NCI-H526 treated with DMSO at 0.1 percent for 48 hours (cell line): ENCODE results near the gene NIM1K.
"Not testable (repeated sequence)": the region's sequence is repeated elsewhere in the genome, so short reads cannot be mapped to it uniquely, and the experiment has no call there.

Source experiments
- DNase-seq: peaks from one replicate; lab custom pipeline; 2025; lab: John Stamatoyannopoulos, UW

NIM1K gene

DNA sequence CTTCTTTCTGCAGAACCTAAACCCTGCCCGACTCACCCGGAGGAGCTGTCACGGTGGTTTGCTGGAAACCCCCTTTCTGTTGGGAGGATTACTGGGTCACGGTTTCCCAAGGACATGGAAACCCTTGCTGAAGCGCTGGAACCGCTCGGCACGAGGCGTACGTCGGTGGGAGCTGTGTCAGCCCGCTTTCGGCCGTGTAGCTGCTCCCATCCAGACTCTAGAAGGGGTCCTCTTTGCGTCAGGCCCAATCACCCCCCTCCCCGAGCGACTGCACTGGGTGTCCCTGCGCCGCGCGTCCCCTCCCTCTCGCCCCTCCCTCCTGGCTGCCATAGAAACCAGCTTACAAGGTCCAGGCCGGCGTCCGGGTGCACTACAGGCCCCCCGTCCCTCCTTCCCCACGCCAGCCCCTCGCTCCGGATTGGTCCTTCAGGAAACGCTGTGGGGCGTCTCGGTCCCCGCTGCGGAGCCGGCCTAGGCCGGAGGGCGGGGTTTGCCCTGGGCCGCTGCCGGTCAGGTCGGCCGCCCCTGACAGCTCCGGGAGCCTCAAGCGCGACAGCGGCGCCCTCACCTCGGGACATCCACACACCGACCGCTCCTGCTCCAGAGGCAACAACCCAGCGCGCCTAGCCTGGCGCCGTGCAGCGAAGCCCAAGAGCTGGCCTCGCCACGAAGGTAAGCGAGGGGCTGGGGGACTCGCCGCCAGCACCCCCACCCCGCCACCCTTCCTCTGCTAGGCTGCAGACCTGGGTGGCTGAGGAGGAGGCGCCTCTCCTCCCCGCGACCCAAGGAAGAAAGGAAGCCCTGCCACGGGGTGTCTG lies at the start of gene NIM1K:
Gene NIM1K (plus strand): TSS at position 486 of the 818 bp plus-strand sequence. CDS start 53,551 bp downstream, outside the sequence.
- peak; percentile 65 for DNase-seq

DNA sequence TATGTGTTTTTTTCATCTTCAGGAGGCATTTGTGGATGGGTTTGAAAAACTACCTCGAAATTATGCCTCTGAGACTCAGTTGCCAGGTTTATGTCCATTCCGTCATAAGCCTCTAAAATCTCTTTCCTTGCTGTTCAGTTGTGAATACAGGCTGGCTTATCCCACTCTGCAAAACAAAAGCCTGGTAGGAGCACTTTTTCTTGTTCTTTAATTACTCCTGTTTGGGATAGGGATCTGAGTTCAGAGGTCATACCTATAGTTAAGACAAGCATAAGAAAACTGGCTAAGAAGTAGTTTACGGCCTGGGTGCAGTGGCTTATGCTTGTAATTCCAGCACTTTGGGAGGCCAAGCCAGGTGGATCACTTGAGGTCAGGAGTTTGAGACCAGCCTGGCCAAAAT lies 47.0 kb upstream of the NIM1K start:
- DNase-seq = no peak

DNA sequence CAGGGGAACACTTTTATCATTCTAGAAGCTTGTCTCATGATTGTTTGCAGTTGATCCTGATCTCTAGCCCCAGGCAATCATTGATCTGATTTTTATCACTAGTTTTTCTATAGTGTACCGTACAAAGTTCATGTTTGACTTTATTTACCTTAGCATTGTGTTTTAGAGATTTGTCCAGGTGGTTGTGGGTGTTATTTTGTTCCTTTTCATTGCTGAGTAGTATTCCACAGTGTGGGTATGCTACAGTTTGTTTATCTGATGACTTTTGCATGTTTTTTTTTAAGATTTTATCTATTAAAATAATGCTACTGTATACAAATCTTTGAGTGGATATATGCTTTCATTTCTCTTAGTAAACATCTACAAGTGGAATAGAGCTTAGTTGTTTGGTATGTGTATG lies 45.1 kb upstream of the NIM1K start:
- no peak for DNase-seq

DNA sequence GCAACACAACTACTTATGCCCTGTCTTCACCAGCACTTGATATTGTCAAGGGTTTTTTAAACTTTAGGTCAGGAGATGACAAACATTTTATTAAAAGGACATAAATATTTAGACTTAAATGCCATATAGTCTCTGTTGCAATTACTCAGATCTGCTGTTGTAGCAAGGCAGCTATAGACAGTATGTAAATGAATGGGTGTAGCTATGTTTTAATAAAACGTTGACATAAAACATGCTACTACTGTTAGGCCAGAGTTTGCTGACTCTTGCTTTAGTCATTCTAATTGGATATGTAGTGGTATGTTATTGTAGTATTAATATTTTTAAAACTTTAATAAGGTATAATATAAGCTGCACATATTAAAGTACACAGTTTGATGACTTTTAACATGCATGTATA lies 43.6 kb upstream of the NIM1K start:
- no peak for DNase-seq

DNA sequence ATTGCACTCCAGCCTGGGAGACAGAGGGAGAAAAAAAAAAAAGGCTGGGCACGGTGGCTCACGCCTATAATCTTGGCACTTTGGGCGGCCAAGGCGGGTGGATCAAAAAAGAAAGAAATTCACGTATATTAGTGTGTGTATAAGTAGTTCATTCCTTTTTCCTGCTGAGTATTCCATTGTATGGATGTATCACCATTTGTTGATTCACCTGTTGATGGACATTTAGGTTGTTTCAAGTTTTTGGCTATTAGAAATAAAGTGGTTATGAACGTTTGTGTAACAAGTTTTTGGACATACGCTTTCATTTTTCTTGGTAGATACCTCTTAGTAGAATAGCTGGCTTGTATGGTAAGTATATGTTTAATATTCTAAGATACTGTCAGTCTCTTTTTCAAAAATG lies 42.8 kb upstream of the NIM1K start:
- DNase-seq = no peak

DNA sequence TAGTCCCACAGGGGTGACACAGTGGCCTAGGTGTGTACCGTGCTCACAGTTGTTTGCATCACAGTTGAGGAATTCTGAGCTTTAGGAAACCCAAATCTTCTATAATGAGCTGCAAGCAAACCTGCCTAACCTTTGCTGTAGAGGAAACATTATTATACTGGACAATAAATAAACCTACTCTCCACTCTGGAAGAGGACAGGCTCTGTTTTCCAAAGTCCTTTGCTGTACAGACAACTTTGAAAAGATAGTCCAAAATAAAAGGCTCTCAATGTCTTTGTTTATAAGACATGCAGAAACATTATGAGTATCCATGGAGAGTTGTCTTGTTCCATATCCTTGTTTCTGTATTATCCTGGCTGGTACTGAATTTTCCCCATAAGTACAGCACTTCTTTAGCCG lies 42.0 kb upstream of the NIM1K start:
- DNase-seq = no peak

DNA sequence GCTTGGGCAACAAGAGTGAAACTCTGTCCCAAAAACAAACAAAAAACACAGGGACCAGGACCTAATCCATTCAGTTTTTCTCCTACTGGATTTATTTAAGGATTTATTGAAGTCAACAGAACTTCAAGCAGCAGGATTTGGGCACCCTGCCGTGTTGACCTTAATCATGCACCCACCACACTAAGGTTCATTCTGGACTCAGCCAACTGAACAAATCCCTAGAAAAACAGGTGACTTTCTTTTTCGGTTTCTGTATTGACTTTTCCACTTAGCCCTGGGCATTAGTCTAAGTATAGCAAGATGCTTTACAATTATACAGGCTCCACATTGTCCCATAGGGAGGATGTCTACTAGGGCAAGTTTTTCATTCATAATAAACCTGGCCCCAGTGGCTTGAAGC lies 41.3 kb upstream of the NIM1K start:
- no peak for DNase-seq

DNA sequence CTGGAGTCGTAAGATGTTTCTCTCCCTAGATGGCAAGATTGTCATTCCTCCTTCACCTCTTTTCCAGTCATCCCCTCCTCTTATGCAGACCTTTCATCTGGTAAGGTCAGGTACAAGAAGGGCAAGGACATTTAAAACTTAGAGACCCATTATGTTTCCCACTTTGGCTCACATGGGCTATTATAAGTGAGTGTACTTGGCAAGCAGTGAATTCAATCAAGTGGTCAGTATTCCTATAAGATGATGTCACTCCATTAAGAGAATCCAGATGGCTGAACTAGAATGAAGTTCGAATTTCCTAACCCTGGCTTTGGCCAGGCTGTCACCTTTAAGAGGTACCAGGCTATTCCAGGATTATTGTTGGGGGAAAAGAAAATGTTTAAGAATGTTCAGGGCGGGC lies 39.1 kb upstream of the NIM1K start:
- DNase-seq = no peak

DNA sequence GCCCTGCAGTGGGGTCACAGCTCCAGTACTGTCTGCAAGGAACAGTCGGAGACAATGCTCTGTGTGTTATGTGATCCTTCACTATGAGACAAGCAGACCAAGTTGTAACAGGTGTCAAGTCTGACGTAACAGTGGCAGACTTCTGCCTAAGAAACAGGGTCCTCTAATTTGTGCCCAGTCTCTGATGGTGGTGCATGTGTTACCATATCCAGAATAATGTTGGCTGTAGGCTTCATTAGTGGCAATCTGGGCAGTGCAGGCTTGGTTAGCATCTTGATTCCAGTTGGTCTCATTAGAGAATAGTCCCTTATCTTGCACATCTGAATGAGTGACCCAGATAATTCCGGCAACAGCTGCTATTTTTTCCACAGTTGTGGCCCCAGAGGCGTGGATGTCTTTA lies 37.6 kb upstream of the NIM1K start:
- no peak for DNase-seq

DNA sequence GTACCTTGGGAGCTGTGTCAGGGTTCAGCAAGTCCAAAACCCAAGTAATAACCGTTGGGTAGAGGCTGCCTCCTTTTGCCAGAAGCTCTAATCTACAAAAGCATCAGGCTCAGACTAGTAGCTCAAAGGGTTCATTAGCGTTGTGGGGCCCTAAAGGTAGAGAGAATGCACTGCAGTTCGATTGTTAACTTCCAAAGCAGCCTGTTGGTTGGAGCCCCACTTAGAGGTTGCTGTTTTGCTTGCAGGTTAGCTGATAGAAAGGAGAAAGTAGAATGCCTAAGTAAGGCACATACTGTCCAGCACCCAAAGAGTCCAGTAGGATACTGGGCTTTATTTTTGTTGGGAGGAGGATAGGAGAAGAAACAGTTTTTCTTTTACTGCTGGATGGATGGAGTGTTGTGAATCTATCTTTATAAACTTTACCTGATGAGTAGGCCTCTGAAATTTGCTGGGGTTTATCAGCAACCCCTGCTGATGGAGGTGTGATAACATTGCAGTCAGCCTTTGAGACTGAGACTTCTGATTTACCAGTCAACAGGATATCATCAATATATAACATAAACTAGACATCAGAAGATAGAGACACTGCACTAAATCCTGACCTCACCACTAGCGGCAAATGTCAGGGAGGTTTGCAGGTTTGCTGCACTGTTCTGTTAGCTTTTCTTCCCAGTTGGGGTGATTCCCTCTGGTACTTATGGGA lies 36.5 kb upstream of the NIM1K start:
- DNase-seq = no peak

DNA sequence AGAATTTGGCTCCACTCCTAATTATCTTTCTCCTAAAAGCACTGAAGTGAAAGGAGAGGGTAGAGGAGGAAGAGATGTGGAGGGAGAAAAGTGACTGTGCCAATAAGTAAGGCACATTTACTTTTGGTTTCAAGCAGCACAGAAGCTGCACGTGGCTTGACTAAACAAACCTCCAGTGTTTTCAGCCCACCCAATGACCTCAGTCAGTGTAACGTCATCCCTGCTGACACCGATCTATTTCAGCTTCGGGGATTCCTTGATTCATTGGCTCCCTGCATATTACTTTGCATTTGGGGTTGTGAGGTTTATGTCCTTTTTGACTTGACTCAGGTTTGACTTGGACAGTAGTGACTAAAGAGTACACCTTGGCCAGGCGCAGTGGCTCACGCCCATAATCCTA lies 35.6 kb upstream of the NIM1K start:
- DNase-seq = no peak

DNA sequence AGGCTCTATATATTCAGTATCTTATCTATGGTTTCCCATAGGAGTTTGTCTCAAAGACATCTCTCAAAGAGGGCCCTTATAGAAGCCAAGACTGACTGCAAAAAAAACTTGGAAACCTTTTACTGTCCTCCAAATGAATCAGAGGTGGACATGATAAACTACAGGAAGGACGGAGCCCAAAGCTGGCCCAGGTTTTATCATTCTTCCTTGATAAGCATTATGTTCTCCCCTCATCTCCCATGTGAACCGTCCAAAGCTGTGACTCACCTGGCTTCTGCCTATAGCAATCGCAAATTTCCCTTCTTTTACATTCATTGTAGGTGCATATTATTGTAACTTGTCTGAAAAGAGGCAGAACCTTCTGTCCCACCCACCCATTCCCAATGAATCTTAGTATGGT lies 35.0 kb upstream of the NIM1K start:
- DNase-seq = no peak

DNA sequence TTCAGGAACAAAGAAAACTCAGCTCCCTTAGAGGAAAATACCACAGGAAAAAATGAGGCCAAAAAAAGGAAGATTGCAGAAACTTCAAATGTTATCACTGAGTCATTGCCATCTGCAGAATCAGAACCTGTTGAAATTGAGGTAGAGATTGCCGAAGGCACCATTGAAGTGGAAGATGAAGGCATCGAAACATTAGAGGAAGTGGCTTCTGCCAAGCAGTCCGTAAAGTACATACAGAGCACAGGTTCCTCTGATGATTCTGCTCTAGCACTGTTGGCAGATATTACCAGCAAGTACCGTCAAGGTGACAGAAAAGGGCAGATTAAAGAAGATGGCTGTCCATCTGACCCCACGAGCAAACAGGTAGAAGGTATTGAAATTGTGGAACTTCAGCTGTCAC lies 30.8 kb upstream of the NIM1K start:
- DNase-seq = no peak

DNA sequence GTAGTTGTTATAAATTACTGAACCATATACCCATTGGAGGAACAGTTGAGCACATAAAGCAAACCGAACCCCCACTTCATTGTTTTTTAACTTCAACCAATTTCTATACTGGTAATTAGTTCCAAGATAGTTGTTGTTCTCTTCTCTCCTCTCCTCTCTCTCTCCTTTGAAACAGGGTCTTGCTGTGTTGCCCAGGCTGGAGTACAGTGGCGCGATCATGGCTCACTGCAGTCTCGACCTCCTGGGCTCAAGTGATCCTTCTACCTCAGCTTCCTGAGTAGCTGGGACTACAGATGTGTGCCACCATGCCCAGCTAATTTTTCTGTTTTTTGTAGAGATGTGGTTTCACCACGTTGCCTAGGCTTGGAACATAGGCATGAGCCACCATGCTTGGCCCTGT lies 27.2 kb upstream of the NIM1K start:
- DNase-seq = not testable (repeated sequence)

DNA sequence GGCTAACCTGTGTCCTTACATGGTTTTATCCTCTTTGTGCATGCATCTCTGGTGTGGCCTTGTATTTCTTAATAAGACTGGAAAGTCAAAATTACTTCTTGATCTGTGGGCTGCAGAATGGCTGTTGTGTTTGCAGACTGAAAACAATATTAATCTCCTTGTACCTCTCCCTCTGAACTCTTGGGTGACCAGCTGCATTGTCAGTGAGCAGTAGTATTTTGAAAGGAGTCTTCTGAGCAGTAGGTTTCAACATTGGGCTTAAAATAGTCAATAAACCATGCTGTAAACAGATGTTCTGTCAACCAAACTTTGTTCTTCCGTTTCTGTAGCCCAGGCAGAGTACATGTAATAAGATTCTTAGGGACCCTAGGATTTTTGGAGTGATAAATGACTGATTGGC lies 26.7 kb upstream of the NIM1K start:
- no peak for DNase-seq

DNA sequence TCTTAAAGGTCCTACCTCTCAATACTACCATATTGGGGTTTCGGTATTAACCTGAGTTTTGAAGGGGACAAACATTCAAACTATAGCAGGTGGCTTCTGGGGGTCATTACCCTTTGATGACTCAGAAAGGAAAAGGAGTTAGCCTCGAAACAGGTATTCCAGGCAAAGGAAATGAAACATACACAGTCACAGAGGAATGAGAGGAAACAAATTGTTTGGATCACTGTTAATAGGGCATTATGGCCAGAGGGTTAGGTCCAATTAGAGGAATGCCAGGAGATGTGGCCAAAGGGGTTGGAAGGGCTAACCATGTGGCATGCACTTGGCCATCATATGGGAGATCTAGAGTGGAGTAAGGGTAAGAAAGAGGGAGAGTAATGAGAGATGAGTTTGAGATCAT lies 23.9 kb upstream of the NIM1K start:
- DNase-seq = no peak

DNA sequence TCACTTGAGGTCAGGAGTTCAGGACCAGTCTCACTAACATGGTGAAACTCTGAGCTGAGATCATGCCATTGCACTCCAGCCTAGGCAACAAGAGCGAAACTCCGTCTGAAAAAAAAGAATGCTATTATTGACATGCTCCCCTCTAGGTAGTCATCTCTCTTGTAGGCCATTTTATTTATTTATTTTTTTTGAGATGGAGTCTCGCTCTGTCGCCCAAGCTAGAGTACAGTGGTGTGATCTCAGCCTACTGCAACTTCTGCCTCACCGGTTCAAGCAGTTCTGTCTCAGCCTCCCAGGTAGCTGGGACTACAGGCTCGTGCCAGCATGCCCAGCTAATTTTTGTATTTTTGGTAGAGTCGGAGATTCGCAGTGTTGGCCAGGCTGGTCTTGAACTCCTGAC lies 20.6 kb upstream of the NIM1K start:
- no peak for DNase-seq

DNA sequence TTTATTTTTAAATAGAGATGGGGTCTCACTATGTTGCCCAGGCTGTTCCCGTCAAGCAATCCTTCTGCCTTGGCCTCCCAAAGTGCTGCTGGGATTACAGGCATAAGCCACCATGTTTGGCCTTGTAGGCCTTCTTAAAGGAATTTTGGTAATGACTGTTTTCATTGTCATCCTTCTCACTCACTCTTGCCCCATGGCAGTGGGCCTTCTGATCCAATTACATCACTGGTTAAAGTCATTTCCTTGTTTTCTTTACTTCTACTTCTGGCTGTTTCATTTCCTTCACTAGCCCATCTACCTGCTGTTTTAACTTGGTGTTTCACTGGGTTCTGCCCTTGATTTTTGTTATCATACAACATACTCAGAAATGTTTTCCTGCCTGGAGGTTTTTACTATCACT lies 20.1 kb upstream of the NIM1K start:
- DNase-seq = no peak

DNA sequence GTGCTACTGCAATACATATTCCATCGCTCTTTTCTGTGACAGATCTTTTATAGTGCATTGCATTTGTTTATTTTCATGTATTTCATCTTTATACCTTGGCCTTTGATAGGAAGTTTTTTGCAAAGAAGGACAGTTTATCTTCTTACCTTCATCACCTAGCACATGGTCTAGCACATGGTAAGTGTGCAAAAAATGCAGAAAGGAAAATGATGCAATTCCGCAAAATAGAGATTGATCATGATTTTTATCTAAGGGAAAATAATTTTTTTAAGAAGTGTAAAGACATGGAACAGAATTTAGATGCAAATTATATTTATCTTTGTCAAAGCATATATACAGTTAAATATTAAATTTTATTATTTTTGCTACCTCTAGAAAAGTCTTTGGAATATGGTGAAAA lies 19.2 kb upstream of the NIM1K start:
- no peak for DNase-seq

DNA sequence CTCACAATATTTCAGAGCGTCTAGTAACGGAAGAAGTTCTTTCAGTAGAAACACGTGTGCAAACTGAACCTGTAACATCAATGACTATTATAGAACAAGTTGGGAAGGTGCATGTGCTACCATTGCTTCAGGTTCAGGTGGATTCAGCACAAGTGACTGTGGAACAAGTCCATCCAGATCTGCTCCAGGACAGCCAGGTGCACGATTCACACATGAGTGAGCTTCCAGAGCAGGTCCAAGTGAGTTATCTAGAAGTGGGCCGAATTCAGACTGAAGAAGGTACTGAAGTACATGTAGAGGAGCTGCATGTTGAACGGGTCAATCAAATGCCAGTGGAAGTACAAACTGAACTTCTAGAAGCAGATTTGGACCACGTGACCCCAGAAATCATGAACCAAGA lies 17.4 kb upstream of the NIM1K start:
- DNase-seq = no peak

DNA sequence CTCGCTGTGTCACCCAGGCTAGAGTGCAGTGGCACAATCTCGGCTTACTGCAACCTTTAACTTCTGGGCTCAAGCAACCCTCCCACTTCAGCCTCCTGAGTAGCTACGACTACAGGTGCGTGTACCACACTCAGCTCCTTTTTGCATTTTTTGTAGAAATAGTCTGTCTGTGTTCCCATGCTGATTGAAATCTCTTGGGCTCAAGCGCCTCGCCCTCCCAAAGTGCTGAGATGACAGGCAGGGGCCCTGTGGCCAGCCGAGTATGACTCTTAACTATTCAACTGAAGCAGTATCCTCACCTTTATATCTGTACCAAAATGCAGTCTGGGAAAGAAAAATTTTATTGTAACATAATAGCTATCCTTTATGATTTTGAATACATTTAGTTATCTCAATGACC lies 12.2 kb upstream of the NIM1K start:
- DNase-seq = no peak

DNA sequence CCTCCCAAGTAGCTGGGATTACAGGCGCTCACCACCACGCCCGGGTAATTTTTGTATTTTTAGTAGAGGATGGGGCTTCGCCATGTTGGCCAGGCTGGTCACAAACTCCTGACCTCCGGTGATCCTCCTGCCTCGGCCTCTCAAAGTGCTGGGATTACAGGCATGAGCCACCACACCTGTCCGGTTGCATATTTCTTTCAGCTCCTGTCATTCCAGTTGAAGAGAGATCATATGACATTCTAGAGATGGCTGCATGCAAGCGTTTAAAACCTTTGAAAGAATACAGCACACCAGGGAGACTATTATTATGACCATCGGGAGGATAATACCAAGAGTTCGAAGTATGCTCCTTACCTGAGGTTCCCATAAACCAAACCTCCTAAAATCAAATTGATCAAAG lies 9.6 kb upstream of the NIM1K start:
- no peak for DNase-seq

DNA sequence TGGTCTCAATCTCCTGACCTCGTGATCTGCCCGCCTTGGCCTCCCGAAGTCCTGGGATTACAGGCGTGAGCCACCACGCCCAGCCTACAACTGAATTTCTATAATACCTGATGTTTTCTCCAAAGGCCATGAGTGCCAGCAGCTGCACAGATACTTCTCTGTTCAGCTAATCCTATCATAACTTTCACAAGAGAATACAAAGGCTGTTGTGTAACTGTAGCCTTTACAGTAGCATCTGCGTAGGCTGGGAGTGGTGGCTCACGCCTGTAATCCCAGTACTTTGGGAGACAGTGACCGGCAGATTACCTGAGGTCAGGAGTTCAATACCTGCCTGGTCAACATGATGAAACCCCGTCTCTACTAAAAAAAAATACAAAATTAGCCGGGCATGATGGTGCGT lies 8.9 kb upstream of the NIM1K start:
- DNase-seq = not testable (repeated sequence)
